Measurements from ENCODE around the gene FAAP20.

Gene FAAP20

GRCh38 chr1:2172012-2172411 is 22.6 kb downstream of the FAAP20 start:
- 98% methylated on average over 24 of the region's 26 CpGs for WGBS (ENCODE audit: insufficient coverage)
- no peak for DNase-seq
- H3K27me3 ChIP-seq (replicated peaks in 2 of 5; ENCODE audit: control insufficient read depth in 4 of 5, insufficient read depth in 5 of 5, low read length in 4 of 5) = no peaks in the 10 kb centered on the region
- H3K4me1 ChIP-seq (ENCODE audit: control extremely low read depth in 1 of 4, control insufficient read depth in 4 of 4, insufficient read depth in 4 of 4, low read length in 3 of 4) = peaks cover 0 to 5% (median 4%) of the 10 kb centered on the region in 4 experiments
- CTCF ChIA-PET = interaction anchor here (1.5 kb wide), 1 partner anchor 17 kb away, joined by 3 read pairs; no protein-coding TSS in a partner anchor
- peaks cover 0 to 16% (median 4%) of the 10 kb centered on the region in 4 experiments for H3K36me3 ChIP-seq (ENCODE audit: control insufficient read depth in 4 of 4, insufficient read depth in 4 of 4, low read length in 3 of 4)
- POLR2A ChIA-PET = no interaction called here
- H3K9me3 ChIP-seq (ENCODE audit: control extremely low read depth in 1 of 5, control insufficient read depth in 4 of 5, insufficient read depth in 2 of 5, low read depth in 1 of 5, low read length in 4 of 5) = no peaks in the 10 kb centered on the region
- no peak overlapping the region for H3K27ac ChIP-seq (ENCODE audit: insufficient read depth in 1 of 2, low read depth in 1 of 2, low read length in 2 of 2, poor library complexity in 1 of 2, severe bottlenecking in 2 of 2)
- H3K4me3 ChIP-seq (ENCODE audit: control insufficient read depth in 1 of 7, extremely low read depth in 1 of 7, insufficient read depth in 4 of 7, low read depth in 2 of 7, low read length in 6 of 7) = no peak overlapping the region

DNA sequence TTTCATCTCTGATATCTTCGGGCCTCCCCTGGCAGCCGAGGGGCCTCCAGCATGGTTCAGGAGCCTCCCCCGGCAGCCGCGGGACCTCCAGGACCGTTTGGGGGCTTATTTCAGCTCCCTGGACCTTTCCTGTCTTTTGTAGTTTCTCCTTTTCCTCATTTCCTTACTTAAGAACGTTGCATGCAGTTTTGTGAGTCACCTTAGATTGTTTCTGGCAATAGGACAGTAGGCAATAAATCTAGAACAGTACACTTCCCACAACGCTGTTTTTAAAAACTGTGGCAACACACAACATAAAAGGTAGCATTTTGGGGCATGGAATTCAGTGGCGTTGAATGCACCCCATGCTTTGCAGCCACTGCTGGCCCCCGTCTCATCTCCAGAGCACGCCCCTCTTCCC is 24.4 kb downstream of the FAAP20 start:
- H3K27me3 ChIP-seq (replicated peaks in 2 of 5; ENCODE audit: control insufficient read depth in 4 of 5, insufficient read depth in 5 of 5, low read length in 4 of 5) = no peaks in the 10 kb centered on the region
- ChIA-PET POLR2A (no interaction called here), CTCF (no interaction called here)
- no peak overlapping the region for H3K4me3 ChIP-seq (ENCODE audit: control insufficient read depth in 1 of 7, extremely low read depth in 1 of 7, insufficient read depth in 4 of 7, low read depth in 2 of 7, low read length in 6 of 7)
- H3K27ac ChIP-seq (ENCODE audit: insufficient read depth in 1 of 2, low read depth in 1 of 2, low read length in 2 of 2, poor library complexity in 1 of 2, severe bottlenecking in 2 of 2) = no peak overlapping the region
- no peak for DNase-seq
- 87% methylated on average over 10 of the region's 11 CpGs for WGBS (ENCODE audit: insufficient coverage)
- no peaks in the 10 kb centered on the region for H3K9me3 ChIP-seq (ENCODE audit: control extremely low read depth in 1 of 5, control insufficient read depth in 4 of 5, insufficient read depth in 2 of 5, low read depth in 1 of 5, low read length in 4 of 5)
- peaks cover 0 to 5% (median 4%) of the 10 kb centered on the region in 4 experiments for H3K4me1 ChIP-seq (ENCODE audit: control extremely low read depth in 1 of 4, control insufficient read depth in 4 of 4, insufficient read depth in 4 of 4, low read length in 3 of 4)
- H3K36me3 ChIP-seq (ENCODE audit: control insufficient read depth in 4 of 4, insufficient read depth in 4 of 4, low read length in 3 of 4) = peaks cover 0 to 12% (median 4%) of the 10 kb centered on the region in 4 experiments

- H3K27me3 ChIP-seq (replicated peaks in 2 of 5; ENCODE audit: control insufficient read depth in 4 of 5, insufficient read depth in 5 of 5, low read length in 4 of 5) = no peaks in the 10 kb centered on the region
- DNase-seq = no peak
- no peak overlapping the region for H3K4me3 ChIP-seq (ENCODE audit: control insufficient read depth in 1 of 7, extremely low read depth in 1 of 7, insufficient read depth in 4 of 7, low read depth in 2 of 7, low read length in 6 of 7)
- no peak overlapping the region for H3K27ac ChIP-seq (ENCODE audit: insufficient read depth in 1 of 2, low read depth in 1 of 2, low read length in 2 of 2, poor library complexity in 1 of 2, severe bottlenecking in 2 of 2)
- H3K4me1 ChIP-seq (ENCODE audit: control extremely low read depth in 1 of 4, control insufficient read depth in 4 of 4, insufficient read depth in 4 of 4, low read length in 3 of 4) = peaks cover 0 to 3% (median under 1%) of the 10 kb centered on the region in 4 experiments
- ChIA-PET POLR2A (no interaction called here), CTCF (no interaction called here)
- WGBS (ENCODE audit: insufficient coverage) = 98% methylated on average over 19 of the region's 43 CpGs
- peaks cover 0 to 12% (median 4%) of the 10 kb centered on the region in 4 experiments for H3K36me3 ChIP-seq (ENCODE audit: control insufficient read depth in 4 of 4, insufficient read depth in 4 of 4, low read length in 3 of 4)
- H3K9me3 ChIP-seq (ENCODE audit: control extremely low read depth in 1 of 5, control insufficient read depth in 4 of 5, insufficient read depth in 2 of 5, low read depth in 1 of 5, low read length in 4 of 5) = no peaks in the 10 kb centered on the region
These were observed 25.3 kb downstream of the FAAP20 start for GRCh38 chr1:2169200-2169836.

GRCh38 chr1:2168535-2168934 is 26.0 kb downstream of the FAAP20 start:
- 95% methylated on average over 11 of the region's 12 CpGs for WGBS (ENCODE audit: insufficient coverage)
- CTCF ChIA-PET = no interaction called here

DNA sequence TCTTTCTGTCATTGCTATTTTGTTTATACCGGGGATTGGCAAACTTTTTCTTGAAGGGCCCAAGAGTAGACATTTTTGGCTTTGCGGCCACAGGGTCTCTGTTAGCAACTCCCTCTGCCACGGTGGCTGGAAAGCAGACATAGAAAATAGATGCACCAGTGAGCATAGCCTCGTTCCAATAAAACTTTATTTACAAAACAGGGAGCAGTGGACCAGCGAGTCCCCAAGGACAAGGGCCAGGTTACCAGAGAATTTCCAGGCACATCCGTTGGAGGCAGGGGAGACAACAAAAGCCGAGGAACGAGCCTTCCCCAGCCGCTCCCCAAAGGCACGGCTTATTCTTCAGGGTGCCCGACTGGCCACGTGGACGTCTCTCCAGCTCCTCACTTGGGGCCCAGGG is 26.5 kb downstream of the FAAP20 start:
- WGBS (ENCODE audit: insufficient coverage) = 94% methylated on average over 13 of the region's 13 CpGs
- Histone ChIP-seq H3K27ac (ENCODE audit: insufficient read depth in 1 of 2, low read depth in 1 of 2, low read length in 2 of 2, poor library complexity in 1 of 2, severe bottlenecking in 2 of 2) (no peak overlapping the region), H3K9me3 (ENCODE audit: control extremely low read depth in 1 of 5, control insufficient read depth in 4 of 5, insufficient read depth in 2 of 5, low read depth in 1 of 5, low read length in 4 of 5) (peaks cover 0 to 6% (median 0%) of the 10 kb centered on the region in 5 experiments), H3K27me3 (replicated peaks in 2 of 5; ENCODE audit: control insufficient read depth in 4 of 5, insufficient read depth in 5 of 5, low read length in 4 of 5) (no peaks in the 10 kb centered on the region), H3K4me3 (ENCODE audit: control insufficient read depth in 1 of 7, extremely low read depth in 1 of 7, insufficient read depth in 4 of 7, low read depth in 2 of 7, low read length in 6 of 7) (no peak overlapping the region), H3K36me3 (ENCODE audit: control insufficient read depth in 4 of 4, insufficient read depth in 4 of 4, low read length in 3 of 4) (peaks cover 0 to 12% (median 3%) of the 10 kb centered on the region in 4 experiments), H3K4me1 (ENCODE audit: control extremely low read depth in 1 of 4, control insufficient read depth in 4 of 4, insufficient read depth in 4 of 4, low read length in 3 of 4) (no peaks in the 10 kb centered on the region)
- no peak for DNase-seq
- ChIA-PET CTCF (no interaction called here), POLR2A (no interaction called here)

More at GRCh38 chr1:2168535-2168934, 26.0 kb downstream of the FAAP20 start:
- Histone ChIP-seq H3K4me1 (ENCODE audit: control extremely low read depth in 1 of 4, control insufficient read depth in 4 of 4, insufficient read depth in 4 of 4, low read length in 3 of 4) (no peaks in the 10 kb centered on the region), H3K27me3 (replicated peaks in 2 of 5; ENCODE audit: control insufficient read depth in 4 of 5, insufficient read depth in 5 of 5, low read length in 4 of 5) (no peaks in the 10 kb centered on the region), H3K4me3 (ENCODE audit: control insufficient read depth in 1 of 7, extremely low read depth in 1 of 7, insufficient read depth in 4 of 7, low read depth in 2 of 7, low read length in 6 of 7) (no peak overlapping the region), H3K36me3 (ENCODE audit: control insufficient read depth in 4 of 4, insufficient read depth in 4 of 4, low read length in 3 of 4) (peaks cover 0 to 9% (median 3%) of the 10 kb centered on the region in 4 experiments), H3K27ac (ENCODE audit: insufficient read depth in 1 of 2, low read depth in 1 of 2, low read length in 2 of 2, poor library complexity in 1 of 2, severe bottlenecking in 2 of 2) (no peak overlapping the region), H3K9me3 (ENCODE audit: control extremely low read depth in 1 of 5, control insufficient read depth in 4 of 5, insufficient read depth in 2 of 5, low read depth in 1 of 5, low read length in 4 of 5) (peaks cover 0 to 3% (median 0%) of the 10 kb centered on the region in 5 experiments)
- POLR2A ChIA-PET = no interaction called here
- DNase-seq = no peak

DNA sequence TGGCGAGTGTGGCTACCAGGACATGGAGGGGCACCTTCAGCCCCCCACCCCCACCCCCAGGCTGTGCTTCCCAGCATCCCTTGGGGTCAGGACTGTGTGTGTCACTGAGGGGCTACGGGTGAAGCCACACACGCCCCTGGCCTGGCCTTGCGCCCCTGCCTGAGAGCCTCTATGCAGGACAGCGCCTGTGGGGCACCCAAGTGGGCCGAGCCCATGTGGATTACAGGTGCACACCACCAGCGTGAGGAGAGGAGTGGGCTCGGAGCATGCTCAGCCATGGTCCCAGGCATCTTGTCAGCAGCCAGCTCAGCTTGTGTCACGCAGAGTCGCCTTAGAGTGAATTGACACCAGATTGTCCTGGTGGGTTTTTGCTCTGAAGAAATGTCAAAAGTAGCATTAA is 27.9 kb downstream of the FAAP20 start:
- Histone ChIP-seq H3K27ac (ENCODE audit: insufficient read depth in 1 of 2, low read depth in 1 of 2, low read length in 2 of 2, poor library complexity in 1 of 2, severe bottlenecking in 2 of 2) (no peak overlapping the region), H3K9me3 (ENCODE audit: control extremely low read depth in 1 of 5, control insufficient read depth in 4 of 5, insufficient read depth in 2 of 5, low read depth in 1 of 5, low read length in 4 of 5) (peaks cover 0 to 11% (median 0%) of the 10 kb centered on the region in 5 experiments), H3K4me3 (ENCODE audit: control insufficient read depth in 1 of 7, extremely low read depth in 1 of 7, insufficient read depth in 4 of 7, low read depth in 2 of 7, low read length in 6 of 7) (no peak overlapping the region), H3K36me3 (ENCODE audit: control insufficient read depth in 4 of 4, insufficient read depth in 4 of 4, low read length in 3 of 4) (peaks cover 0 to 12% (median 5%) of the 10 kb centered on the region in 4 experiments), H3K27me3 (replicated peaks in 2 of 5; ENCODE audit: control insufficient read depth in 4 of 5, insufficient read depth in 5 of 5, low read length in 4 of 5) (no peaks in the 10 kb centered on the region), H3K4me1 (ENCODE audit: control extremely low read depth in 1 of 4, control insufficient read depth in 4 of 4, insufficient read depth in 4 of 4, low read length in 3 of 4) (no peaks in the 10 kb centered on the region)
- CTCF ChIA-PET = interaction anchor here (1.0 to 1.2 kb wide), 2 partner anchors 8 to 27 kb away, joined by 3 to 4 read pairs; no protein-coding TSS in a partner anchor
- WGBS (ENCODE audit: insufficient coverage) = 96% methylated on average over 9 of the region's 10 CpGs
- DNase-seq = no peak
- POLR2A ChIA-PET = no interaction called here

- H3K4me3 ChIP-seq (ENCODE audit: control insufficient read depth in 1 of 7, extremely low read depth in 1 of 7, insufficient read depth in 4 of 7, low read depth in 2 of 7, low read length in 6 of 7) = no peak overlapping the region
- ChIA-PET POLR2A (interaction anchor here (0.6 kb wide), 1 partner anchor 125 kb away, joined by 3 read pairs; no protein-coding TSS in a partner anchor), CTCF (interaction anchor here (1.0 to 1.2 kb wide), 2 partner anchors 9 to 27 kb away, joined by 3 to 4 read pairs; no protein-coding TSS in a partner anchor)
These were observed 28.3 kb downstream of the FAAP20 start for GRCh38 chr1:2166254-2166653.

More at GRCh38 chr1:2166254-2166653, 28.3 kb downstream of the FAAP20 start:
- 89% methylated on average over 8 of the region's 14 CpGs for WGBS (ENCODE audit: insufficient coverage)
- no peak for DNase-seq
- Histone ChIP-seq H3K36me3 (ENCODE audit: control insufficient read depth in 4 of 4, insufficient read depth in 4 of 4, low read length in 3 of 4) (peaks cover 0 to 14% (median 5%) of the 10 kb centered on the region in 4 experiments), H3K27me3 (replicated peaks in 2 of 5; ENCODE audit: control insufficient read depth in 4 of 5, insufficient read depth in 5 of 5, low read length in 4 of 5) (no peaks in the 10 kb centered on the region), H3K4me1 (ENCODE audit: control extremely low read depth in 1 of 4, control insufficient read depth in 4 of 4, insufficient read depth in 4 of 4, low read length in 3 of 4) (no peaks in the 10 kb centered on the region), H3K9me3 (ENCODE audit: control extremely low read depth in 1 of 5, control insufficient read depth in 4 of 5, insufficient read depth in 2 of 5, low read depth in 1 of 5, low read length in 4 of 5) (peaks cover 0 to 11% (median 0%) of the 10 kb centered on the region in 5 experiments), H3K27ac (ENCODE audit: insufficient read depth in 1 of 2, low read depth in 1 of 2, low read length in 2 of 2, poor library complexity in 1 of 2, severe bottlenecking in 2 of 2) (no peak overlapping the region)
